H9 (cell line): ENCODE results near the gene BANP. TPM values are rescaled to one million over a fixed set of nuclear protein-coding genes. Genes with fewer than 3 reads are reported as not detected.
"Not testable (repeated sequence)": the region's sequence is repeated elsewhere in the genome, so short reads cannot be mapped to it uniquely, and the experiment has no call there.

Experiments
- DNase-seq: peaks from one replicate; pipeline ENCODE4 v3.0.0-alpha.2; 2017
- H2AFZ ChIP-seq: one replicate; pipeline ENCODE4 v1.6.1; 2013; ENCODE audit warnings: mild to moderate bottlenecking, low read length, control low read depth, moderate library complexity
- H2AK5ac ChIP-seq: 2 replicates; pipeline ENCODE4 v1.6.1; 2013; ENCODE audit warnings: low read length, control low read depth, mixed read lengths; ENCODE audit not compliant: insufficient read length
- H2BK120ac ChIP-seq: one replicate; pipeline ENCODE4 v1.6.1; 2013; ENCODE audit warnings: low read depth, mild to moderate bottlenecking, low read length, control low read depth, inconsistent platforms; ENCODE audit not compliant: poor library complexity, severe bottlenecking
- H2BK12ac ChIP-seq: 2 replicates; pipeline ENCODE4 v1.6.1; 2013; ENCODE audit warnings: low read length, control low read depth, mixed read lengths, low read depth; ENCODE audit not compliant: insufficient read length
- H2BK15ac ChIP-seq: 2 replicates; pipeline ENCODE4 v1.6.1; 2013; ENCODE audit warnings: low read depth, low read length, control low read depth
- H2BK20ac ChIP-seq: one replicate; pipeline ENCODE4 v1.6.1; 2013; ENCODE audit warnings: low read depth, mild to moderate bottlenecking, low read length, control low read depth, inconsistent platforms; ENCODE audit not compliant: poor library complexity, severe bottlenecking
- H2BK5ac ChIP-seq: 2 replicates; pipeline ENCODE4 v1.6.1; 2013; ENCODE audit warnings: low read length, control low read depth, mixed read lengths; ENCODE audit not compliant: insufficient read length
- H3K14ac ChIP-seq: 2 replicates; pipeline ENCODE4 v1.6.1; 2013; ENCODE audit warnings: low read length, control low read depth; ENCODE audit not compliant: insufficient read depth
- H3K18ac ChIP-seq: 2 replicates; pipeline ENCODE4 v1.6.1; 2013; ENCODE audit warnings: low read depth, mild to moderate bottlenecking, mixed read lengths, low read length, control low read depth; ENCODE audit not compliant: insufficient read length
- H3K23ac ChIP-seq: 2 replicates; pipeline ENCODE4 v1.6.1; 2013; ENCODE audit warnings: low read length, control low read depth, mixed read lengths, low read depth; ENCODE audit not compliant: insufficient read length
- H3K23me2 ChIP-seq: 2 replicates; pipeline ENCODE4 v1.6.1; 2013; ENCODE audit warnings: low read depth, mild to moderate bottlenecking, mixed read lengths, low read length, control low read depth; ENCODE audit not compliant: insufficient read length, poor library complexity, severe bottlenecking
- H3K27ac ChIP-seq: 2 replicates; pipeline ENCODE4 v1.5.1; 2013; ENCODE audit warnings: low read length, control low read depth, mixed read lengths, low read depth; ENCODE audit not compliant: insufficient read length
- H3K27me3 ChIP-seq: 2 replicates; pipeline ENCODE4 v1.6.1; 2013; ENCODE audit warnings: low read length, control low read depth, inconsistent platforms; ENCODE audit not compliant: insufficient read depth
- H3K4ac ChIP-seq: 2 replicates; pipeline ENCODE4 v1.6.1; 2013; ENCODE audit warnings: low read depth, mild to moderate bottlenecking, control low read depth, inconsistent platforms, low read length, moderate library complexity
- H3K4me1 ChIP-seq: 2 replicates; pipeline ENCODE4 v1.6.1; 2013; ENCODE audit warnings: low read length, control low read depth, inconsistent platforms; ENCODE audit not compliant: insufficient read depth
- H3K4me2 ChIP-seq: 2 replicates; pipeline ENCODE4 v1.6.1; 2013; ENCODE audit warnings: low read length, control low read depth, mixed read lengths; ENCODE audit not compliant: insufficient read length, insufficient read depth
- H3K56ac ChIP-seq: 2 replicates; pipeline ENCODE4 v1.6.1; 2013; ENCODE audit warnings: low read depth, mild to moderate bottlenecking, mixed read lengths, low read length, control low read depth; ENCODE audit not compliant: insufficient read length
- H3K79me1 ChIP-seq: 2 replicates; pipeline ENCODE4 v1.6.1; 2013; ENCODE audit warnings: low read depth, mild to moderate bottlenecking, moderate library complexity, low read length, control low read depth, inconsistent platforms; ENCODE audit not compliant: insufficient read depth, poor library complexity, severe bottlenecking
- H3K79me2 ChIP-seq: 2 replicates; pipeline ENCODE4 v1.6.1; 2013; ENCODE audit warnings: low read length, control low read depth, inconsistent platforms; ENCODE audit not compliant: insufficient read depth
- H3K9ac ChIP-seq: 2 replicates; pipeline ENCODE4 v1.6.1; 2013; ENCODE audit warnings: low read length, control low read depth, mixed read lengths; ENCODE audit not compliant: insufficient read length; ENCODE audit errors: extremely low read depth
- H3K9me3 ChIP-seq: one replicate; pipeline ENCODE4 v1.6.1; 2013; ENCODE audit warnings: low read depth, low read length, inconsistent platforms; ENCODE audit not compliant: control insufficient read depth
- H3T11ph ChIP-seq: one replicate; pipeline ENCODE4 v1.6.1; 2013; ENCODE audit warnings: mild to moderate bottlenecking, low read length, control low read depth, inconsistent platforms
- H4K20me1 ChIP-seq: one replicate; pipeline ENCODE4 v1.6.1; 2013; ENCODE audit not compliant: control insufficient read depth, insufficient read length, insufficient read depth
- H4K5ac ChIP-seq: 2 replicates; pipeline ENCODE4 v1.6.1; 2013; ENCODE audit warnings: low read depth, mild to moderate bottlenecking, mixed read lengths, low read length, control low read depth; ENCODE audit not compliant: insufficient read length
- H4K8ac ChIP-seq: replicated peaks from 2 replicates; pipeline ENCODE4 v1.6.1; 2013; ENCODE audit warnings: low read length, control low read depth, mixed read lengths, low read depth; ENCODE audit not compliant: insufficient read length
- H4K91ac ChIP-seq: 2 replicates; pipeline ENCODE4 v1.6.1; 2013; ENCODE audit warnings: low read depth, mild to moderate bottlenecking, moderate library complexity, mixed read lengths, low read length, control low read depth; ENCODE audit not compliant: insufficient read length
- H3K27ac Mint-ChIP-seq, 3 experiments: 2 replicates in 2 of 3; 3 replicates in 1 of 3; pipeline ENCODE4 v1.8.0; 2020 to 2021; ENCODE audit warnings: mixed read lengths in 3 of 3, mild to moderate bottlenecking in 1 of 3, moderate library complexity in 1 of 3
- H3K27me3 Mint-ChIP-seq: 2 replicates; pipeline ENCODE4 v1.8.0; 2021; ENCODE audit warnings: low read depth, mild to moderate bottlenecking, moderate library complexity, mixed read lengths
- H3K36me3 Mint-ChIP-seq, 3 experiments: 2 replicates in 2 of 3; 3 replicates in 1 of 3; pipeline ENCODE4 v1.8.0; 2020 to 2021; ENCODE audit warnings: low read depth in 3 of 3, mixed read lengths in 3 of 3; ENCODE audit not compliant: insufficient read depth in 1 of 3
- H3K4me1 Mint-ChIP-seq, 2 experiments: 2 replicates each; pipeline ENCODE4 v1.8.0; 2020; ENCODE audit warnings: mixed read lengths in 2 of 2
- H3K4me3 Mint-ChIP-seq, 2 experiments: 2 replicates in 1 of 2; 3 replicates in 1 of 2; pipeline ENCODE4 v1.8.0; 2020 to 2021; ENCODE audit warnings: mild to moderate bottlenecking in 2 of 2, mixed read lengths in 2 of 2, moderate library complexity in 1 of 2
- H3K9me3 Mint-ChIP-seq, 2 experiments: 2 replicates in 1 of 2; 3 replicates in 1 of 2; pipeline ENCODE4 v1.8.0; 2020; ENCODE audit warnings: mild to moderate bottlenecking in 2 of 2, mixed read lengths in 2 of 2, moderate library complexity in 1 of 2
- CTCF ChIP-seq: fragments of 200-600 bp; sonication (generic); conservative IDR thresholded peaks from 3 replicates; pipeline ENCODE4 v1.8.0; 2021; ENCODE audit warnings: antibody characterized with exemption, mild to moderate bottlenecking
- WGBS: extraction: QIAGEN DNeasy Blood & Tissue Kit; methylation state at CpG from one replicate; pipeline ENCODE4 v1.1.7; 2013; ENCODE audit warnings: missing lambda C conversion rate, low lambda C conversion rate, mixed read lengths; ENCODE audit not compliant: insufficient read length; ENCODE audit errors: extremely low coverage; 5-methylcytosine and 5-hydroxymethylcytosine counted together
- total RNA-seq: library from RNA; stranded (reverse); gene quantifications from 2 replicates; pipeline ENCODE4 v1.2.1, GENCODE V29; 2021

BANP gene
- total RNA-seq, 1 experiment from 2014 or later: 24.9 TPM

GRCh38 chr16:88024491-88025085 is 73.4 kb downstream of the BANP start:
- not testable (repeated sequence) for H3K23me2 ChIP-seq, H3K4me2 ChIP-seq, H3K4ac ChIP-seq, H3K9me3 ChIP-seq, H4K5ac ChIP-seq, H3K4me1 ChIP-seq, H3T11ph ChIP-seq, H2AK5ac ChIP-seq, H4K8ac ChIP-seq, H2BK15ac ChIP-seq, H3K9ac ChIP-seq, H3K27me3 ChIP-seq, H2BK5ac ChIP-seq, H3K27me3 Mint-ChIP-seq, H2BK12ac ChIP-seq, H3K9me3 Mint-ChIP-seq, H2AFZ ChIP-seq, H2BK20ac ChIP-seq, H3K56ac ChIP-seq, H3K23ac ChIP-seq, H3K18ac ChIP-seq, H3K79me1 ChIP-seq, H3K14ac ChIP-seq, H4K20me1 ChIP-seq, H3K4me3 Mint-ChIP-seq, H2BK120ac ChIP-seq, H3K79me2 ChIP-seq, H4K91ac ChIP-seq, H3K27ac ChIP-seq
- Mint-ChIP-seq H3K36me3 (peaks cover 16 to 21% (median 19%) of the 10 kb centered on the region in 3 experiments), H3K4me1 (peaks cover 27 to 45% of the 10 kb centered on the region in 2 experiments), H3K27ac (peak overlapping the region in 2 of 3 experiments; percentile 68 to 89; a peak in 4 of 7 replicates)
- TF ChIP-seq CTCF: peak; percentile 69
- no CpG with 5 or more reads among the region's 21 CpGs for WGBS
- peak; percentile 69 for DNase-seq

- H3K56ac ChIP-seq, H4K8ac ChIP-seq, H2BK12ac ChIP-seq, H3K23ac ChIP-seq, H3K4me1 ChIP-seq, H3K9ac ChIP-seq, H2BK20ac ChIP-seq, DNase-seq, H2BK5ac ChIP-seq, H4K5ac ChIP-seq, H3K14ac ChIP-seq, H3K79me1 ChIP-seq, H3T11ph ChIP-seq, H3K23me2 ChIP-seq, H3K9me3 ChIP-seq, H3K27me3 Mint-ChIP-seq, H2AK5ac ChIP-seq, H3K27me3 ChIP-seq, H4K20me1 ChIP-seq, H2BK15ac ChIP-seq, H3K9me3 Mint-ChIP-seq, H4K91ac ChIP-seq, H3K4ac ChIP-seq, H3K27ac ChIP-seq, H3K4me2 ChIP-seq, H3K4me3 Mint-ChIP-seq, H2BK120ac ChIP-seq, H3K18ac ChIP-seq, H2AFZ ChIP-seq, H3K79me2 ChIP-seq: not testable (repeated sequence)
- Mint-ChIP-seq H3K4me1 (peaks cover 27 to 44% of the 10 kb centered on the region in 2 experiments), H3K36me3 (peaks cover 13 to 23% (median 20%) of the 10 kb centered on the region in 3 experiments), H3K27ac (peak overlapping the region in 2 of 3 experiments; percentile 68 to 89; a peak in 3 of 7 replicates)
- no CpG with 5 or more reads among the region's 10 CpGs for WGBS
These were observed 73.9 kb downstream of the BANP start for GRCh38 chr16:88025086-88025492.
